ENCODE data around the gene SIGLEC9. TPM values are rescaled to one million over a fixed set of nuclear protein-coding genes. Genes with fewer than 3 reads are reported as not detected.
A peak's percentile ranks its signal among the peaks of the same experiment; 100 is the strongest.

Gene SIGLEC9
- total RNA-seq, 1 experiment from 2014 or later = not detected

GRCh38 chr19:51108805-51109146 lies 15.9 kb upstream of the SIGLEC9 start:
- ChIA-PET CTCF (interaction anchor here (1.1 to 1.4 kb wide), 2 partner anchors 14 to 150 kb away, joined by 3 to 4 read pairs; no protein-coding TSS in a partner anchor), POLR2A (interaction anchor here (0.7 kb wide), 1 partner anchor 52 kb away, joined by 9 read pairs; no protein-coding TSS in a partner anchor)
- H3K27me3 Mint-ChIP-seq (ENCODE audit: low read depth) = peaks cover 9% of the 10 kb centered on the region

More at GRCh38 chr19:51108805-51109146, 15.9 kb upstream of the SIGLEC9 start:
- Mint-ChIP-seq H3K9me3 (no peaks in the 10 kb centered on the region), H3K27ac (no peak overlapping the region), H3K4me1 (peaks cover 8% of the 10 kb centered on the region), H3K36me3 (no peaks in the 10 kb centered on the region), H3K4me3 (peak overlapping the region; percentile 90)
- DNase-seq (ENCODE audit: low spot score) (no peak), ATAC-seq (no peak)
- TF ChIP-seq GRHL2 (CRISPR knock-in tag; IDR thresholded peaks at IDR 0.05; ENCODE audit: insufficient replicate concordance, severe bottlenecking) (no peak), ELF4 (CRISPR knock-in tag; IDR thresholded peaks at IDR 0.05; ENCODE audit: low read depth) (no peak), IRF2 (CRISPR knock-in tag; IDR thresholded peaks at IDR 0.05; ENCODE audit: borderline replicate concordance, low read depth) (no peak), NFYB (CRISPR knock-in tag; conservative IDR thresholded peaks at IDR 0.05; ENCODE audit: low read depth) (no peak), EMX1 (CRISPR knock-in tag; IDR thresholded peaks at IDR 0.05) (no peak), PRDM15 (CRISPR knock-in tag; IDR thresholded peaks at IDR 0.05) (no peak), JAZF1 (CRISPR knock-in tag; IDR thresholded peaks at IDR 0.05) (no peak), SP1 (CRISPR knock-in tag; conservative IDR thresholded peaks at IDR 0.05) (no peak), ZNF396 (CRISPR knock-in tag; IDR thresholded peaks at IDR 0.05; ENCODE audit: borderline replicate concordance) (no peak), MLX (CRISPR knock-in tag; IDR thresholded peaks at IDR 0.05) (no peak), TEAD4 (CRISPR knock-in tag; IDR thresholded peaks at IDR 0.05) (no peak), AFF4 (CRISPR knock-in tag; IDR thresholded peaks at IDR 0.05; ENCODE audit: borderline replicate concordance) (no peak), ERG (CRISPR knock-in tag; IDR thresholded peaks at IDR 0.05) (no peak), ZBTB21 (CRISPR knock-in tag; IDR thresholded peaks at IDR 0.05; ENCODE audit: borderline replicate concordance) (no peak), ZBTB43 (CRISPR knock-in tag; IDR thresholded peaks at IDR 0.05) (no peak)
